WTC11 (cell line): ENCODE data around the gene INPP4B.

ENCODE experiments used
- OVOL2 ChIP-seq: fragments of 250-450 bp; sonication (Bioruptor Pico); IDR thresholded peaks from 2 replicates; pipeline ENCODE4 v1.9.0; 2021; ENCODE audit warnings: mild to moderate bottlenecking, borderline replicate concordance
- TF ChIP-seq, protein P1 (sequence below): sonication (generic); formaldehyde crosslinking; IDR thresholded peaks from 2 replicates; pipeline ENCODE4 v1.8.1; 2022; ENCODE audit warnings: mild to moderate bottlenecking, missing genetic modification reagents, moderate library complexity, borderline replicate concordance
- TF ChIP-seq, protein P2 (sequence below): fragments of 200-600 bp; IDR thresholded peaks from 2 replicates; pipeline ENCODE4 v1.8.0; 2022; ENCODE audit warnings: antibody characterized with exemption

DNA sequence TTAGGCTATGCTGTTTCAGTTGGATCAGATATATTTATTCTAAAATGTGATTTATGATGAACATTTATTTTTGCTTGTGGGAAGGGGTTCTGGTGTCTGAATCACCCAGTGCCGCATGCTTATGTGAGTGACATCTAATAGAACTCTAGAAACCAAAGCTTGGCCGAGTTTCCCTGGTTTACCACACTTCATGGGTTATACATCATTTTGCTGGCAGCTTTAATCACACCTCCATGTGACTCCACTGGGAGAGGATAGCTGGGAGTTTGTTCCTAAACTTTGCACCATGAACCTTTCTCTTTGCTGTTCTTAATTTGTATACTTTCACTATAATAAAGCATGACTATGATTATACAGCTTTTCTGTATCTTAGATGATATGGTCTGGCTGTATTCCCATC is 382.9 kb downstream of the INPP4B start:
- TF ChIP-seq, protein P1, sequence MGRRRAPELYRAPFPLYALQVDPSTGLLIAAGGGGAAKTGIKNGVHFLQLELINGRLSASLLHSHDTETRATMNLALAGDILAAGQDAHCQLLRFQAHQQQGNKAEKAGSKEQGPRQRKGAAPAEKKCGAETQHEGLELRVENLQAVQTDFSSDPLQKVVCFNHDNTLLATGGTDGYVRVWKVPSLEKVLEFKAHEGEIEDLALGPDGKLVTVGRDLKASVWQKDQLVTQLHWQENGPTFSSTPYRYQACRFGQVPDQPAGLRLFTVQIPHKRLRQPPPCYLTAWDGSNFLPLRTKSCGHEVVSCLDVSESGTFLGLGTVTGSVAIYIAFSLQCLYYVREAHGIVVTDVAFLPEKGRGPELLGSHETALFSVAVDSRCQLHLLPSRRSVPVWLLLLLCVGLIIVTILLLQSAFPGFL (CRISPR knock-in tag): no peak
- TF ChIP-seq, protein P2, sequence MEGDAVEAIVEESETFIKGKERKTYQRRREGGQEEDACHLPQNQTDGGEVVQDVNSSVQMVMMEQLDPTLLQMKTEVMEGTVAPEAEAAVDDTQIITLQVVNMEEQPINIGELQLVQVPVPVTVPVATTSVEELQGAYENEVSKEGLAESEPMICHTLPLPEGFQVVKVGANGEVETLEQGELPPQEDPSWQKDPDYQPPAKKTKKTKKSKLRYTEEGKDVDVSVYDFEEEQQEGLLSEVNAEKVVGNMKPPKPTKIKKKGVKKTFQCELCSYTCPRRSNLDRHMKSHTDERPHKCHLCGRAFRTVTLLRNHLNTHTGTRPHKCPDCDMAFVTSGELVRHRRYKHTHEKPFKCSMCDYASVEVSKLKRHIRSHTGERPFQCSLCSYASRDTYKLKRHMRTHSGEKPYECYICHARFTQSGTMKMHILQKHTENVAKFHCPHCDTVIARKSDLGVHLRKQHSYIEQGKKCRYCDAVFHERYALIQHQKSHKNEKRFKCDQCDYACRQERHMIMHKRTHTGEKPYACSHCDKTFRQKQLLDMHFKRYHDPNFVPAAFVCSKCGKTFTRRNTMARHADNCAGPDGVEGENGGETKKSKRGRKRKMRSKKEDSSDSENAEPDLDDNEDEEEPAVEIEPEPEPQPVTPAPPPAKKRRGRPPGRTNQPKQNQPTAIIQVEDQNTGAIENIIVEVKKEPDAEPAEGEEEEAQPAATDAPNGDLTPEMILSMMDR: no peak
- TF ChIP-seq OVOL2 (CRISPR knock-in tag): no peak
